ENCODE data around the gene SPAG9. TPM values are rescaled to one million over a fixed set of nuclear protein-coding genes. Genes with fewer than 3 reads are reported as not detected.

The SPAG9 gene
- total and polyA plus RNA-seq, 2 of the 8 experiments (the other 6 are each of a cell fraction or from before 2014, with no cell fraction given) = 9.8 to 63.8 TPM

GRCh38 chr17:51013322-51013721, 107.3 kb downstream of the SPAG9 start (continued):
- TF ChIP-seq CTCF (IDR thresholded peaks at IDR 0.05; ENCODE audit: control extremely low read depth in 1 of 3, insufficient read depth in 1 of 3, low read depth in 1 of 3, low read length in 3 of 3) (no peak), KDM1A (IDR thresholded peaks at IDR 0.05; ENCODE audit: borderline replicate concordance, low read length) (no peak), KDM4A (IDR thresholded peaks at IDR 0.05; ENCODE audit: low read depth, low read length, severe bottlenecking) (no peak)

Data from H1 (cell line).